SH-SY5Y (cell line): ENCODE results near the gene SYT7.
A peak's percentile ranks its signal among the peaks of the same experiment; 100 is the strongest.

ENCODE experiments used
- GATA2 ChIP-seq: IDR thresholded peaks from 2 replicates; pipeline ENCODE4 v1.6.1; 2011; ENCODE audit warnings: mild to moderate bottlenecking, low read depth, low read length
- GATA3 ChIP-seq: IDR thresholded peaks from 2 replicates; pipeline ENCODE4 v1.6.1; 2011; ENCODE audit warnings: low read depth, mild to moderate bottlenecking, low read length, moderate library complexity

Gene SYT7

GRCh38 chr11:61534025-61534932 lies 46.6 kb downstream of the SYT7 start:
- TF ChIP-seq GATA2 (no peak), GATA3 (no peak)

- TF ChIP-seq GATA3 (no peak), GATA2 (no peak)
Measured at GRCh38 chr11:61533401-61533800, 47.5 kb downstream of the SYT7 start.

- TF ChIP-seq GATA3: no peak
- no peak for TF ChIP-seq GATA2
Measured at GRCh38 chr11:61533039-61533375, 47.9 kb downstream of the SYT7 start.

GRCh38 chr11:61532134-61533038 lies 48.5 kb downstream of the SYT7 start:
- TF ChIP-seq GATA3 (no peak), GATA2 (no peak)

GRCh38 chr11:61531044-61531443 lies 49.8 kb downstream of the SYT7 start:
- TF ChIP-seq GATA3 (no peak), GATA2 (peak; percentile 83)

GRCh38 chr11:61529537-61530225 lies 51.2 kb downstream of the SYT7 start:
- TF ChIP-seq GATA2: no peak
- no peak for TF ChIP-seq GATA3

GRCh38 chr11:61528114-61528513 lies 52.8 kb downstream of the SYT7 start:
- no peak for TF ChIP-seq GATA3
- TF ChIP-seq GATA2: no peak

- TF ChIP-seq GATA3 (no peak), GATA2 (peak; percentile 55)
Measured at GRCh38 chr11:61526956-61527731, 53.7 kb downstream of the SYT7 start.

- TF ChIP-seq GATA2: peak; percentile 38; the same call in 1 of the 2 replicates
- TF ChIP-seq GATA3: no peak
Measured at GRCh38 chr11:61526229-61526628, 54.6 kb downstream of the SYT7 start.

- no peak for TF ChIP-seq GATA2
- TF ChIP-seq GATA3: no peak
Measured at GRCh38 chr11:61524963-61525587, 55.8 kb downstream of the SYT7 start.

GRCh38 chr11:61524446-61524845 lies 56.4 kb downstream of the SYT7 start:
- no peak for TF ChIP-seq GATA3
- TF ChIP-seq GATA2: no peak

- TF ChIP-seq GATA2 (no peak), GATA3 (no peak)
Measured at GRCh38 chr11:61522881-61523280, 58.0 kb downstream of the SYT7 start.
